ENCODE data around the gene PLCG1. TPM values are rescaled to one million over a fixed set of nuclear protein-coding genes. Genes with fewer than 3 reads are reported as not detected.

The PLCG1 gene
- polyA plus RNA-seq, 1 donor (not counting 4 experiments of a cell fraction or from before 2014, with no cell fraction given): 41.5 TPM

DNA sequence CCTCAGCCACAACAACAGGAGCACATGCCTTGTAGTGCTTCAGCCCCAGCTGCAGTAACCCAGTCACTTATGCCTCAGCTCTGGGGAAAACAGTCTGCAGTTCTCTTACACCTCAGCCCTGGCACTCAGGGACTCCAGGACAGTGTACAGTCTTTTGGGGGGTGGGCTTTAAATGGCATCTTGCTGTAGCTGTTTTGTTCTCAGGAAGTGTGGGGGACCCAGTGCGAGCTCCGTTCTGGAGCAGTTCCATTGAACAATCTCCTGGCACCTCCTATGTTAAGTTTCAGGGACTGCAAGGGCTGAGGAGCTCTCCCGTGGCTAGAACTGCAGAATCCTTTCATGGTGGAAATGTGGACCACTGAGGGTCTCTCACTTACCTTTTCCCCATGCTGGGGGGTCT, 55.2 kb downstream of the PLCG1 start:
- Histone ChIP-seq H2AFZ (ENCODE audit: control insufficient read depth, low read length) (no peak overlapping the region), H3K9me1 (ENCODE audit: control insufficient read depth, extremely low read depth, insufficient read depth, low read length) (no peaks in the 10 kb centered on the region), H3K27ac (ENCODE audit: control insufficient read depth, insufficient read depth, low read length) (no peak overlapping the region), H3K4me3 (ENCODE audit: control insufficient read depth in 2 of 3, extremely low read depth in 1 of 3, insufficient read depth in 2 of 3, low read depth in 1 of 3, low read length in 3 of 3) (no peak overlapping the region), H3K4me2 (ENCODE audit: control insufficient read depth, extremely low read depth, insufficient read depth, low read depth, low read length) (no peak overlapping the region), H3K36me3 (ENCODE audit: control insufficient read depth in 2 of 2, extremely low read depth in 1 of 2, insufficient read depth in 2 of 2, low read length in 2 of 2) (no peaks in the 10 kb centered on the region), H3K79me2 (ENCODE audit: control insufficient read depth, insufficient read depth, low read length) (no peaks in the 10 kb centered on the region), H3K9me3 (ENCODE audit: control insufficient read depth, low read depth, low read length) (no peaks in the 10 kb centered on the region), H3K4me1 (ENCODE audit: control insufficient read depth, extremely low read depth, insufficient read depth, low read length) (no peaks in the 10 kb centered on the region), H4K20me1 (ENCODE audit: control insufficient read depth, extremely low read depth, insufficient read depth, low read length) (no peaks in the 10 kb centered on the region), H3K27me3 (ENCODE audit: control insufficient read depth, extremely low read depth, insufficient read depth, low read length) (no peaks in the 10 kb centered on the region), H3K9ac (ENCODE audit: control insufficient read depth, extremely low read depth, insufficient read depth, low read length) (no peak overlapping the region)
- dilution Hi-C loops (cut with MboI; ENCODE audit: extremely low pct_ligation_motif_present, low sequenced_read_pairs): no loop called here
- FAIRE-seq (no peak), DNase-seq (ENCODE audit: low read depth, low spot score) (no peak)
- TF ChIP-seq, protein P1, sequence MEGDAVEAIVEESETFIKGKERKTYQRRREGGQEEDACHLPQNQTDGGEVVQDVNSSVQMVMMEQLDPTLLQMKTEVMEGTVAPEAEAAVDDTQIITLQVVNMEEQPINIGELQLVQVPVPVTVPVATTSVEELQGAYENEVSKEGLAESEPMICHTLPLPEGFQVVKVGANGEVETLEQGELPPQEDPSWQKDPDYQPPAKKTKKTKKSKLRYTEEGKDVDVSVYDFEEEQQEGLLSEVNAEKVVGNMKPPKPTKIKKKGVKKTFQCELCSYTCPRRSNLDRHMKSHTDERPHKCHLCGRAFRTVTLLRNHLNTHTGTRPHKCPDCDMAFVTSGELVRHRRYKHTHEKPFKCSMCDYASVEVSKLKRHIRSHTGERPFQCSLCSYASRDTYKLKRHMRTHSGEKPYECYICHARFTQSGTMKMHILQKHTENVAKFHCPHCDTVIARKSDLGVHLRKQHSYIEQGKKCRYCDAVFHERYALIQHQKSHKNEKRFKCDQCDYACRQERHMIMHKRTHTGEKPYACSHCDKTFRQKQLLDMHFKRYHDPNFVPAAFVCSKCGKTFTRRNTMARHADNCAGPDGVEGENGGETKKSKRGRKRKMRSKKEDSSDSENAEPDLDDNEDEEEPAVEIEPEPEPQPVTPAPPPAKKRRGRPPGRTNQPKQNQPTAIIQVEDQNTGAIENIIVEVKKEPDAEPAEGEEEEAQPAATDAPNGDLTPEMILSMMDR (optimal IDR thresholded peaks at IDR 0.05 in 1 of 3, IDR thresholded peaks at IDR 0.05 in 1 of 3, conservative IDR thresholded peaks at IDR 0.05 in 1 of 3; ENCODE audit: extremely low read depth in 1 of 3, insufficient read depth in 2 of 3, low read length in 3 of 3): no peak
- no peak for TF ChIP-seq EZH2 (IDR thresholded peaks at IDR 0.05; ENCODE audit: low read length)

DNA sequence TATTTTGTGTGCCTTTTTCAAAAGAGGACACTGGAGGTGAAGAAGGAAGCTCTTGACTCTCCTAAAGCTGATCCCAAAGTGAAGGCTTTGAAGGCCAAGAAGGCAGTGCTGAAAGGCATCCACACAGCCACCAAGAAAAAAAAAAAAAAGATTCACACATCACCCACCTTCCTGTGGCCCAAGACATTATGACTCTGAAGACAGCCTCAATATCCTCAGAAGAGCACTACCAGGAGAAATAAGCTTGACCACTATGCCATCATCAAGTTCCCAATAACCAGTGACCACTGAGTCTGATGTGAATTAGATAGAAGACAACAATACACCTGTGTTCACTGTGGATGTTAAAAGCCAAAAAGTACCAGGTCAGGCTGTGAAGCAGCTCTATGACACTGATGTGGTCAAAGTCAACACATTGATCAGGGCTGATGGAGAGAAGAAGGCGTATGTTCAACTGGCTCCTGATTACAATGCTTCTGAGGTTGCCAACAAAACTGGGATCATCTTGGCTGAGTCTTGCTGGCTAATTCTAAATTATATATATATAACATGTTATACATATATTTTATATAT, 59.4 kb downstream of the PLCG1 start:
- no peak overlapping the region for H3K9ac ChIP-seq (ENCODE audit: control insufficient read depth, extremely low read depth, insufficient read depth, low read length)
- H2AFZ ChIP-seq (ENCODE audit: control insufficient read depth, low read length): no peak overlapping the region
- no peaks in the 10 kb centered on the region for H4K20me1 ChIP-seq (ENCODE audit: control insufficient read depth, extremely low read depth, insufficient read depth, low read length)
- no peak overlapping the region for H3K4me2 ChIP-seq (ENCODE audit: control insufficient read depth, extremely low read depth, insufficient read depth, low read depth, low read length)
- H3K4me1 ChIP-seq (ENCODE audit: control insufficient read depth, extremely low read depth, insufficient read depth, low read length): no peaks in the 10 kb centered on the region
- no peaks in the 10 kb centered on the region for H3K36me3 ChIP-seq (ENCODE audit: control insufficient read depth in 2 of 2, extremely low read depth in 1 of 2, insufficient read depth in 2 of 2, low read length in 2 of 2)
- no peaks in the 10 kb centered on the region for H3K79me2 ChIP-seq (ENCODE audit: control insufficient read depth, insufficient read depth, low read length)
- no peak overlapping the region for H3K4me3 ChIP-seq (ENCODE audit: control insufficient read depth in 2 of 3, extremely low read depth in 1 of 3, insufficient read depth in 2 of 3, low read depth in 1 of 3, low read length in 3 of 3)
- dilution Hi-C loops (cut with MboI; ENCODE audit: extremely low pct_ligation_motif_present, low sequenced_read_pairs): no loop called here
- FAIRE-seq (no peak), DNase-seq (ENCODE audit: low read depth, low spot score) (no peak)
- H3K9me3 ChIP-seq (ENCODE audit: control insufficient read depth, low read depth, low read length): no peaks in the 10 kb centered on the region
- no peaks in the 10 kb centered on the region for H3K9me1 ChIP-seq (ENCODE audit: control insufficient read depth, extremely low read depth, insufficient read depth, low read length)
- no peak overlapping the region for H3K27ac ChIP-seq (ENCODE audit: control insufficient read depth, insufficient read depth, low read length)
- TF ChIP-seq, protein P1 (optimal IDR thresholded peaks at IDR 0.05 in 1 of 3, IDR thresholded peaks at IDR 0.05 in 1 of 3, conservative IDR thresholded peaks at IDR 0.05 in 1 of 3; ENCODE audit: extremely low read depth in 1 of 3, insufficient read depth in 2 of 3, low read length in 3 of 3): no peak
- TF ChIP-seq EZH2 (IDR thresholded peaks at IDR 0.05; ENCODE audit: low read length): no peak
- H3K27me3 ChIP-seq (ENCODE audit: control insufficient read depth, extremely low read depth, insufficient read depth, low read length): no peaks in the 10 kb centered on the region
